Cardiac muscle cell (in vitro differentiated cells and primary cell): Measurements from ENCODE around the gene NEU3. TPM values are rescaled to one million over a fixed set of nuclear protein-coding genes. Genes with fewer than 3 reads are reported as not detected.

Source experiments
- DNase-seq, 2 donors: peaks; one replicate each; pipeline versions ENCODE4 v3.0.0 to v3.0.0-alpha.2; 2010 to 2017; ENCODE audit warnings: low read depth in 1 of 2, low spot score in 1 of 2
- H3K27ac ChIP-seq: fragments of 200-600 bp; sonication (generic); 2 replicates; pipeline ENCODE4 v1.5.1; 2016
- H3K27me3 ChIP-seq: fragments of 200-600 bp; sonication (generic); 2 replicates; pipeline ENCODE4 v1.6.0; 2016; ENCODE audit warnings: control low read depth
- H3K36me3 ChIP-seq: fragments of 200-600 bp; sonication (generic); 2 replicates; pipeline ENCODE4 v1.5.1; 2016; ENCODE audit warnings: control low read depth
- H3K4me1 ChIP-seq: fragments of 200-600 bp; sonication (generic); 2 replicates; pipeline ENCODE4 v1.8.1; 2017; ENCODE audit warnings: low read depth, mild to moderate bottlenecking, mixed run types
- H3K4me3 ChIP-seq: fragments of 200-600 bp; sonication (generic); 2 replicates; pipeline ENCODE4 v1.5.1; 2016; ENCODE audit warnings: mild to moderate bottlenecking
- H3K9me3 ChIP-seq: fragments of 200-600 bp; sonication (generic); 2 replicates; pipeline ENCODE4 v1.5.1; 2017; ENCODE audit warnings: low read depth, mild to moderate bottlenecking, control low read depth
- CTCF ChIP-seq: IDR thresholded peaks from 2 replicates; pipeline ENCODE4 v1.5.1; 2012; ENCODE audit warnings: low read depth, mild to moderate bottlenecking, low read length
- polyA plus RNA-seq: library from polyadenylated mRNA; unstranded; fragments of >200 nt; fragmentation: Nextera tagmentation; extraction: Ambion mirVana; gene quantifications from 2 replicates; pipeline ENCODE4 v1.2.1, GENCODE V29; 2016
- total RNA-seq: library from RNA; depleted of rRNA; stranded (reverse); fragments of >200 nt; gene quantifications from 2 replicates; pipeline ENCODE4 v1.2.3, GENCODE V29; 2016

NEU3 gene
- total and polyA plus RNA-seq, 2 experiments from 2014 or later = 4.4 to 14.3 TPM

GRCh38 chr11:75066061-75066460, 77.3 kb downstream of the NEU3 start:
- H3K4me3 ChIP-seq = no peak overlapping the region
- no peaks in the 10 kb centered on the region for H3K36me3 ChIP-seq
- no peak for TF ChIP-seq CTCF
- no peak for DNase-seq
- no peak overlapping the region for H3K27ac ChIP-seq
- no peaks in the 10 kb centered on the region for H3K9me3 ChIP-seq
- H3K27me3 ChIP-seq = no peaks in the 10 kb centered on the region
- H3K4me1 ChIP-seq = no peaks in the 10 kb centered on the region

Other genes with a start within 250 kb of the NEU3 start
- gene RNF169, start 240.1 kb upstream of the NEU3 start, total RNA-seq = 10.0 and 15.3 TPM in 2 replicates
- gene RNF169, start 240.1 kb upstream of the NEU3 start, polyA plus RNA-seq = 3.3 and 4.0 TPM in 2 replicates
- gene XRRA1, start 39.8 kb upstream of the NEU3 start, total RNA-seq = 15.2 and 35.9 TPM in 2 replicates
- gene XRRA1, start 39.8 kb upstream of the NEU3 start, polyA plus RNA-seq = 16.0 and 20.2 TPM in 2 replicates
- 38.1 and 48.5 TPM in 2 replicates for gene SPCS2, start 39.7 kb upstream of the NEU3 start, total RNA-seq
- gene SPCS2, start 39.7 kb upstream of the NEU3 start, polyA plus RNA-seq = 333 and 430 TPM in 2 replicates
- gene OR2AT4, start 107.9 kb downstream of the NEU3 start, total RNA-seq = not detected in 2 replicates
- gene OR2AT4, start 107.9 kb downstream of the NEU3 start, polyA plus RNA-seq = not detected in 2 replicates
- not detected in 2 replicates for gene SLCO2B1, start 162.2 kb downstream of the NEU3 start, total RNA-seq
- 0.07 TPM in 1 of 2 replicates, not detected in the other for gene SLCO2B1, start 162.2 kb downstream of the NEU3 start, polyA plus RNA-seq